HG03066 (cell line): Measurements from ENCODE around the gene DRGX.

Experiments used
- ATAC-seq: cut with Tn5 transposase; IDR thresholded peaks from one replicate; pipeline ENCODE4 v1.9.1; 2021; ENCODE audit warnings: low read depth; ENCODE audit not compliant: unreplicated experiment

The DRGX gene

DNA sequence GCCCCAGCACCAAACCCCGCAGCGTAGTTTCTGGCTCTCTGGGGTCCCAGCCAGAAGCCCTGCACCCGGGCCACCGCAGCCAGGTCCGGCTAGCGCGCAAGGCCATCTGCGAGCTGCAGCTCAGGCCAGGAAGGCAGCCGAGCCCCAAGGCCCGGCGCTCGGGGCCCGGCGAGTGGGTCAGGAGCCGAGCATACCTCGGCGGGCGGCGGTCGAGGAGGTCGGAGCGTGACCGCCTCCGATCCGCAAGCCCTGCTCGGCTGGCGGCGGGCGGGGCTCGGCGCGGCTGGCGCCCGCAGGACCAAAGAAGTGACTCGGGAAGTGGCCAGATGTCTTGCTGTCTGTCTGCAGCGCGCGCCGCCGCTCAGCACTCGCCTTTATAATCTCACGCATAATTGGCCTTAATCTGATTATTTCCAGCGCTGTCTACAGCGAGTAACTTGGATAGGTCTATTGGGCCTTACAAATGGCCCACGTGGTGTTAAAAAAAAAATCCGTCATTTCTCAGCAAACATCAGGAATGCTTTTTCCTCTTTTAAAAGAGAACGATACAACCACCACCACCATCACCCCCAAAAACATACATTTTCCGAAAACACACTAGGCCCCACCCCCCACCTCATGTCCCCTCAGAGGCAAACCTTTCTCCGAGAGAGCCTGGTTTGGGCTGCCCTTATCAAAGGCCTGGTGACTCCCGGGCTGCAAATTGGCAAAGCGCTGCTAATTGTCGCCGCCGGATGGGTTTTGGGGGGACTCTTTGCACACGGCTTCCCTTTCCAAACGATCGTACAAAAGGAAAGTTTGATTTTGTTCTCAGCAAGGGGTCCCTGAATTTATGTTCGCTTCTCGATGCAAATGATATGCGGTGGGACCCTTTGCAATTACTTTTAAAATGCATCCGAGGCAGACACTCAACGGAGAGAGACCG, at the start of gene DRGX:
TSS of gene DRGX (minus strand) at position 349 of the 925 bp plus-strand sequence. CDS start 649 bp downstream, outside the sequence.
- no peak for ATAC-seq

DNA sequence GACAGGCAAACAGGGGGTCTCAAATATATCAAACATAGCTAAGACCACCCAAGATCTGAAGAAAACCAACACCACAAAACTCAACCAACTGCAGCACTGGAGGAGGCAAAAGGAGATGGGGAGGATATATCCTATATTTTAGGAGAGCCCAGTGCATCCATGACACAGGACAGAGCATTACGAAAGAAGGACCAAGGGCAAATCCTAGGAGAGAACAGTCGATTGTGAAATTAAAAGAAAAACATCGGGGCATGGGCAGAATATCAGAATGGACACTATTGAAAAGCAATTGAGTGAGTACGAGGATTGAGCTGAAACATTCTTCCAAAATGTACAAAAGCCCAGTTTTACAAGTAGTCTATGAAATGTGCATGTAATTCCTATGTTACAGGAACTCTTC, 48.5 kb upstream of the DRGX start:
- ATAC-seq, result no peak

- ATAC-seq, result no peak
Measured at GRCh38 chr10:49442863-49443262, 47.0 kb upstream of the DRGX start.

- ATAC-seq, result no peak
Measured at GRCh38 chr10:49441488-49442476, 45.9 kb upstream of the DRGX start.

DNA sequence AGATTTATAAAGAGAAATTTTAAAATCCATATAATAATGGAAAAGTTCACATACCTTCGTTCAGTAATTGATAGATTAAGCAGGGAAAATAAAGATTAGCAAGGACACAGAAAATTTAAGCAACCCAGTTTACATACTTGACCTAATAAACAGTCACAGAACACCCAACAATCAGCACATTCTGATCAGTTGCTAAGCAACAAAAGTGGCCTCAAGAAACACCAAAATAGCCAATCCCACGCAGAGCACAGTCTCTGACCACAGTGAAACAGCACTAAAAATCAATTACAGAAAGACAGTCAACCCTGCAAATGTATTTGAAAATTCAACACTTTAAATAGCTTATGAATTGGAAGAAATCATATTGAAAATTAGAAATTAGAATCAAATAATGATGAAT, 39.3 kb upstream of the DRGX start:
- no peak for ATAC-seq

GRCh38 chr10:49433069-49433468, 37.2 kb upstream of the DRGX start:
- ATAC-seq, result no peak

DNA sequence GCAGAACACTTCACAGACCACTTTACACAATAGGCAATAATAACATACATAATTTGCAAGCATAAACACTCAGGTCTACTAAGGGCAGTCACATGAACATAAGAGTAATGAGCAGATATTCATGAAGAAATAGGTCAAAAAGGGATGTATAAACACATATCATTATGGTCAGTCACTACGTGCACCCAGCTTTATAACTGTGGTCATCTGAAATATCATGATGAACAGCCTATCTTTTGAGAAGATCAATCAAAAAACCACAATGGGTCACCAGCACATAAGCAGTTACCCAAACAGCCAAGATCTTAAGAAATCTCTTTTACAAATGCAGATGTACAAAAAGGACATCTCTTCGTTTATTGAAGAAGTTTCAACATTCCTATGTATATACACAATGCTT, 35.5 kb upstream of the DRGX start:
- ATAC-seq, result no peak

- ATAC-seq, result no peak
Measured at GRCh38 chr10:49429458-49429857, 33.6 kb upstream of the DRGX start.

GRCh38 chr10:49426490-49427360, 30.8 kb upstream of the DRGX start:
- no peak for ATAC-seq

- no peak for ATAC-seq
Measured at GRCh38 chr10:49419005-49419404, 23.1 kb upstream of the DRGX start.

DNA sequence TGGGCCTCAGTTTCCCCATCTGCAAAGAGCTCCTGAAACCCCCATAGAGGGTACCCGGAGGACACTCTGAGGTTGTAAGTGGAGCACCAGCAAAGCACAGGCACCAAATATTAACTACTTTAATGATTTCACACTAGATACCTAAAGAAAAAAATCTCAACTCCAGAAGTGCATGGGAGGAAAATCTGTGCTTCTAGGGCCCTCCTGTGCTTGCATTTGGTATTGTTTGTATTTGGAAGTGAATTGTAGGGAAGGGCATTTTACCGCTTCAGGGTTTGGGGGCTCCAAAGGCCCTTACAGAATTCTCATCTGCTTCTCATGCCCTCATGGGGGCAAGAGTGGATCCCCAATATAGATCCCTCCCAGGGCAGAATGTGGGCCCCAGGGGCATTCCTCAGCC, 22.4 kb upstream of the DRGX start:
- no peak for ATAC-seq

DNA sequence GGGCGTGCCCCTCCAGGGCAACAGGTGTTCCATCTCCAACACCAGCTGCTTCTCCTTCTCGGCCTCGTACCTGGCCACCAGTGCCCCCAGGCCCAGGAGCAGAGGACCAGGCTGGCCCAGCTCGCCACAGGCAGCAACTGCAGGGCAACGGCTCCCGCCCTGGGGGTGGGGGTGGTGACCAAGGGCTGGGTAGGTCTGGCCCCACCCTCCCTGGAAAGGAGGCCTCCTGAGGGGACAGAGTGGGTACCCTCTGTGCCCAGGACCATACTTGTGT, 22.1 kb upstream of the DRGX start:
- no peak for ATAC-seq

- no peak for ATAC-seq
Measured at GRCh38 chr10:49417311-49418052, 21.6 kb upstream of the DRGX start.

- ATAC-seq, result no peak
Measured at GRCh38 chr10:49415846-49416245, 20.0 kb upstream of the DRGX start.

DNA sequence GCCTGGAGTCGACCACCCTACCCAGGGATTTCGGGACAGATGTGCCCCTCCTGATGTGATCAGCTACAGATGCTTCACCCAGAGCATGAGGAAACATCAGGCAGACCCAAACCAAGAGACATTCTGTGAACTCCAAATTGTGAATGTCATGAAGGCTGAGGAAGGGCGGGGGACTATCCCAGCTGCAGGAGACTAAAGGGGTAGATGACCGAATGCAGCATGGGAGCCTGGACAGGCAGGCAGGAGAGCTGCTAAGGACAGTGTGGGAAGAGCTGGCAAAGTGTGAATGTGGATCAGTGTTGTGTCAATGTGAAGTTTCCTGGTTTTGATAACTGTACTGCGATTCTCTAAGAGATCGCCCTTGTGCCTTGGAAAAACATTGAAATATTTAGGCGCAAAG, 19.2 kb upstream of the DRGX start:
- no peak for ATAC-seq

DNA sequence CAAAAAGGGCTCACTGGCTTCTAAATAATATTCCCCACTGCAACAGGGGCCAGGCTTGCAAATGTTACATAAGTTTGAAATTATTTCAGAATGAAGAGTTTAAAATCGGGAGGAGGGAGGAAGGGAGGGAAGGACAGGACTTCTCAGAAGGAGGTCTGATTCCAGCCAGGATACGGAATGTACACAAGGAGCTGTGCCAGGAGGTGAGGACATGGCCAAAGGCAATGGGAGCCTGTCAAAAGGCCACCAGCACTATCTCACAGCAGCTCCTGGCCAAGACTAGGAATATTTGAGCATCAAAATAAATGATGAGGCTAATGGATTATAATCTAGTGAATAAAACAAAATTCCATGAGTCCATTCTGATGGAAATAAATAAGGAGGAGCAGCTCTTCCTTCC, 18.6 kb upstream of the DRGX start:
- no peak for ATAC-seq

GRCh38 chr10:49412571-49412970, 16.7 kb upstream of the DRGX start:
- no peak for ATAC-seq

- ATAC-seq, result no peak
Measured at GRCh38 chr10:49410365-49411074, 14.6 kb upstream of the DRGX start.

DNA sequence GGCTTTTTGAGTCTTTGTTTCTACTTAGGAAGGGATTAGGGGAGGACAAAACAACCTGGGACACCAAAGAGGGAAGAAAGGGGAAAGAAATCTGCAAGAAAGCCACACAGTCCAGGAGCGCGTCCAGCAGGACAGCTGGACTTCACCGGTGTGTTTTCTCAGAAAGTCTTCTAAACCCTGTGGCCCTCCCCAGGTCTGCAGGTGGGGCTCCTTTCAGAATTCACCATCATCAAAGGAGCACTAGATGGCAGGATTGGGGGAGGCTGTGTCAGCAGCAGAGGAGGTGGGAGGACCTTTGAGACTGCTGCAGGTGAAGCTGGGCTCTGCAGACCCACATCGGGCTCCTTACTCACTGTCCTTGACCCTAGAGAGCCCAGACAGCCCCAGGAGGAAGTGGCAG, 13.9 kb upstream of the DRGX start:
- ATAC-seq, result no peak
